A673 (cell line): ENCODE results near the gene PELI2.

Experiments used
- EZH2 ChIP-seq: fragments of 200-600 bp; sonication (generic); IDR thresholded peaks from 2 replicates; pipeline ENCODE4 v1.6.1; 2017; ENCODE audit warnings: borderline replicate concordance, low read depth, mild to moderate bottlenecking, mixed read lengths, antibody characterized with exemption, low read length; ENCODE audit not compliant: poor library complexity, severe bottlenecking
- TF ChIP-seq, protein P1 (sequence below): fragments of 300-800, 200-600 bp; sonication (generic); conservative IDR thresholded peaks from 2 replicates; pipeline ENCODE4 v1.5.1; 2017; ENCODE audit warnings: low read depth, mild to moderate bottlenecking, antibody characterized with exemption, low read length, moderate library complexity, mixed read lengths

- TF ChIP-seq, protein P1, sequence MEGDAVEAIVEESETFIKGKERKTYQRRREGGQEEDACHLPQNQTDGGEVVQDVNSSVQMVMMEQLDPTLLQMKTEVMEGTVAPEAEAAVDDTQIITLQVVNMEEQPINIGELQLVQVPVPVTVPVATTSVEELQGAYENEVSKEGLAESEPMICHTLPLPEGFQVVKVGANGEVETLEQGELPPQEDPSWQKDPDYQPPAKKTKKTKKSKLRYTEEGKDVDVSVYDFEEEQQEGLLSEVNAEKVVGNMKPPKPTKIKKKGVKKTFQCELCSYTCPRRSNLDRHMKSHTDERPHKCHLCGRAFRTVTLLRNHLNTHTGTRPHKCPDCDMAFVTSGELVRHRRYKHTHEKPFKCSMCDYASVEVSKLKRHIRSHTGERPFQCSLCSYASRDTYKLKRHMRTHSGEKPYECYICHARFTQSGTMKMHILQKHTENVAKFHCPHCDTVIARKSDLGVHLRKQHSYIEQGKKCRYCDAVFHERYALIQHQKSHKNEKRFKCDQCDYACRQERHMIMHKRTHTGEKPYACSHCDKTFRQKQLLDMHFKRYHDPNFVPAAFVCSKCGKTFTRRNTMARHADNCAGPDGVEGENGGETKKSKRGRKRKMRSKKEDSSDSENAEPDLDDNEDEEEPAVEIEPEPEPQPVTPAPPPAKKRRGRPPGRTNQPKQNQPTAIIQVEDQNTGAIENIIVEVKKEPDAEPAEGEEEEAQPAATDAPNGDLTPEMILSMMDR: no peak
- no peak for TF ChIP-seq EZH2
Observed at GRCh38 chr14:56138928-56139327, 20.7 kb downstream of the PELI2 start.
